D341Med (cell line): Measurements from ENCODE around the gene STXBP1.
A peak's percentile ranks its signal among the peaks of the same experiment; 100 is the strongest.

Experiments
- DNase-seq: peaks from one replicate; pipeline ENCODE4 v3.0.0; 2012; ENCODE audit warnings: low spot score

STXBP1 gene

GRCh38 chr9:127714951-127715469 is 102.9 kb downstream of the STXBP1 start:
- peak; percentile 67 for DNase-seq

GRCh38 chr9:127715470-127716337 is 103.6 kb downstream of the STXBP1 start, which contains the start of the genes PTRH1 and TTC16:
TSS of gene PTRH1 (minus strand) at chr9:127715663. CDS start at chr9:127715639, 24 bp downstream.
TSS of gene TTC16 (plus strand) at chr9:127716079. CDS start at chr9:127716146, 67 bp downstream.
- DNase-seq: peak; percentile 98

- no peak for DNase-seq
Observed at GRCh38 chr9:127716412-127716811, 104.3 kb downstream of the STXBP1 start.

GRCh38 chr9:127717766-127718165 is 105.7 kb downstream of the STXBP1 start:
- no peak for DNase-seq

- no peak for DNase-seq
Observed at GRCh38 chr9:127720031-127720864, 108.2 kb downstream of the STXBP1 start.

- DNase-seq: no peak
Observed at GRCh38 chr9:127720865-127721227, 108.8 kb downstream of the STXBP1 start.

GRCh38 chr9:127721391-127721821 is 109.3 kb downstream of the STXBP1 start:
- DNase-seq: peak; percentile 34

GRCh38 chr9:127722055-127722745 is 110.1 kb downstream of the STXBP1 start:
- no peak for DNase-seq

GRCh38 chr9:127723013-127723412 is 110.9 kb downstream of the STXBP1 start:
- no peak for DNase-seq

GRCh38 chr9:127723444-127723843 is 111.4 kb downstream of the STXBP1 start:
- DNase-seq: no peak

GRCh38 chr9:127724012-127724411 is 111.9 kb downstream of the STXBP1 start:
- no peak for DNase-seq

GRCh38 chr9:127726871-127727270 is 114.8 kb downstream of the STXBP1 start:
- no peak for DNase-seq

- DNase-seq: no peak
Observed at GRCh38 chr9:127728808-127729207, 116.7 kb downstream of the STXBP1 start.

- DNase-seq: no peak
Observed at GRCh38 chr9:127729522-127730256, 117.6 kb downstream of the STXBP1 start.

- no peak for DNase-seq
Observed at GRCh38 chr9:127730262-127730661, 118.2 kb downstream of the STXBP1 start.

GRCh38 chr9:127730799-127731410 is 118.8 kb downstream of the STXBP1 start:
- no peak for DNase-seq

GRCh38 chr9:127731938-127732337 is 119.9 kb downstream of the STXBP1 start:
- no peak for DNase-seq

- DNase-seq: no peak
Observed at GRCh38 chr9:127732444-127732843, 120.4 kb downstream of the STXBP1 start.

- no peak for DNase-seq
Observed at GRCh38 chr9:127733614-127734013, 121.5 kb downstream of the STXBP1 start.

- DNase-seq: no peak
Observed at GRCh38 chr9:127734247-127734746, 122.2 kb downstream of the STXBP1 start.
